Umbilical cord (tissue), 2 donors: ENCODE data around the gene CTAGE6. TPM values are rescaled to one million over a fixed set of nuclear protein-coding genes. Genes with fewer than 3 reads are reported as not detected.
"Not testable (repeated sequence)": the region's sequence is repeated elsewhere in the genome, so short reads cannot be mapped to it uniquely, and the experiment has no call there.

Experiments
- DNase-seq: peaks from one replicate; pipeline ENCODE4 v3.0.0-alpha.2; 2015; ENCODE audit warnings: low spot score
- total RNA-seq: library from RNA; depleted of rRNA; stranded (reverse); fragments of >200 nt; gene quantifications from one replicate; pipeline ENCODE4 v1.2.3, GENCODE V29; 2014; ENCODE audit warnings: low replicate concordance; ENCODE audit not compliant: insufficient read depth

The CTAGE6 gene
- total RNA-seq, 1 donor from 2014 or later, result 20.7 TPM

GRCh38 chr7:143715543-143716193 lies 41.8 kb downstream of the CTAGE6 start:
- not testable (repeated sequence) for DNase-seq

GRCh38 chr7:143714581-143715454 lies 42.7 kb downstream of the CTAGE6 start:
- not testable (repeated sequence) for DNase-seq

- DNase-seq, result not testable (repeated sequence)
Observed at GRCh38 chr7:143712381-143712780, 45.1 kb downstream of the CTAGE6 start.

- DNase-seq, result not testable (repeated sequence)
Observed at GRCh38 chr7:143711727-143712324, 45.7 kb downstream of the CTAGE6 start.

GRCh38 chr7:143709895-143710294 lies 47.6 kb downstream of the CTAGE6 start:
- not testable (repeated sequence) for DNase-seq

Other genes with a start within 250 kb of the CTAGE6 start
- gene CTAGE15, start 185.9 kb downstream of the CTAGE6 start, total RNA-seq, result not detected
- gene TCAF2, start 136.7 kb downstream of the CTAGE6 start, total RNA-seq, result 6.7 TPM
- gene TCAF1, start 144.5 kb upstream of the CTAGE6 start, total RNA-seq, result 67.7 TPM
- 2.9 TPM for gene OR2F2, start 177.5 kb upstream of the CTAGE6 start, total RNA-seq
- gene OR2F1, start 197.1 kb upstream of the CTAGE6 start, total RNA-seq, result 2.6 TPM
- 4.3 TPM for gene OR6B1, start 242.6 kb upstream of the CTAGE6 start, total RNA-seq